Tibial nerve (tissue), 3 donors: ENCODE data around the gene KRTAP10-8.
"Not testable (repeated sequence)": the region's sequence is repeated elsewhere in the genome, so short reads cannot be mapped to it uniquely, and the experiment has no call there.

ENCODE experiments used
- CTCF ChIP-seq, 5 experiments: fragments of 200-600 bp in 3 of 5; fragments of 450-650 bp in 2 of 5; sonication (generic) in 3 of 5; IDR thresholded peaks; one replicate each; pipeline ENCODE4 v1.5.1; 2016 to 2019; ENCODE audit warnings: antibody characterized with exemption in 5 of 5, mild to moderate bottlenecking in 3 of 5, moderate library complexity in 2 of 5
- POLR2A ChIP-seq, 2 donors: fragments of 450-650 bp; IDR thresholded peaks; one replicate each; pipeline ENCODE4 v1.6.1; 2017; ENCODE audit warnings: antibody characterized with exemption in 2 of 2, mild to moderate bottlenecking in 2 of 2, moderate library complexity in 2 of 2

GRCh38 chr21:44627181-44627822 is 15.4 kb downstream of the KRTAP10-8 start:
- TF ChIP-seq CTCF, POLR2A (IDR thresholded peaks at IDR 0.05): not testable (repeated sequence)
